Measurements from ENCODE around the gene CCDC200.
"Not testable (repeated sequence)": the region's sequence is repeated elsewhere in the genome, so short reads cannot be mapped to it uniquely, and the experiment has no call there.

CCDC200 gene

GRCh38 chr17:43193251-43193650 lies 35.2 kb downstream of the CCDC200 start:
- Histone ChIP-seq H3K4me1 (ENCODE audit: control insufficient read depth, insufficient read depth, low read length) (no peaks in the 10 kb centered on the region), H3K4me3 (ENCODE audit: insufficient read depth, low read depth, low read length) (no peak overlapping the region), H3K27me3 (ENCODE audit: control insufficient read depth, insufficient read depth, low read length, poor library complexity, severe bottlenecking) (no peaks in the 10 kb centered on the region), H3K27ac (ENCODE audit: insufficient read depth, low read depth, low read length, poor library complexity, severe bottlenecking) (no peak overlapping the region), H3K36me3 (ENCODE audit: control insufficient read depth, insufficient read depth, low read length) (peaks cover 53% of the 10 kb centered on the region), H3K9me3 (ENCODE audit: control insufficient read depth, low read length) (no peaks in the 10 kb centered on the region)
- 96 to 98% methylated on average over 5 of the region's 5 CpGs for WGBS, 2 experiments

DNA sequence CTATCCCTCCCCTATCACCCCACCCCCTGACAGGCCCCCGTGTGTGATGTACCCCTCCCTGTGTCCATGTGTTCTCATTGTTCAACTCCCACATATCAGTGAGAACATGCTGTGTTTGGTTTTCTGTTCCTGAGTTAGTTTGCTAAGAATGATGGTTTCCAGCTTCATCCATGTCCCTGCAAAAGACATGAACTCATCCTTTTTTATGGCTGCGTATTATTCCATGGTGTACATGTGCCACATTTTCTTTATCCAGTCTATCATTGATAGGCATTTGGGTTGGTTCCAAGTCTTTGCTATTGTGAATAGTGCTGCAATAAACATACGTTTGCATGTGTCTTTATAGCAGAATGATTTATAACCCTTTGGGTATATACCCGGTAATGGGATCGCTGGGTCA lies 41.8 kb downstream of the CCDC200 start:
- 93 to 95% methylated on average over 4 to 5 of the region's 5 CpGs for WGBS, 2 experiments
- H3K4me3 ChIP-seq (ENCODE audit: insufficient read depth, low read depth, low read length); H3K9me3 ChIP-seq (ENCODE audit: control insufficient read depth, low read length); H3K27me3 ChIP-seq (ENCODE audit: control insufficient read depth, insufficient read depth, low read length, poor library complexity, severe bottlenecking); H3K4me1 ChIP-seq (ENCODE audit: control insufficient read depth, insufficient read depth, low read length); H3K27ac ChIP-seq (ENCODE audit: insufficient read depth, low read depth, low read length, poor library complexity, severe bottlenecking): not testable (repeated sequence)
- peaks cover 36% of the 10 kb centered on the region for H3K36me3 ChIP-seq (ENCODE audit: control insufficient read depth, insufficient read depth, low read length)

- H3K36me3 ChIP-seq (ENCODE audit: control insufficient read depth, insufficient read depth, low read length) = peaks cover 31% of the 10 kb centered on the region
- H3K4me3 ChIP-seq (ENCODE audit: insufficient read depth, low read depth, low read length) = no peak overlapping the region
- no peaks in the 10 kb centered on the region for H3K27me3 ChIP-seq (ENCODE audit: control insufficient read depth, insufficient read depth, low read length, poor library complexity, severe bottlenecking)
- H3K9me3 ChIP-seq (ENCODE audit: control insufficient read depth, low read length) = no peaks in the 10 kb centered on the region
- 91 to 94% methylated on average over 3 of the region's 3 CpGs for WGBS, 2 experiments
- H3K4me1 ChIP-seq (ENCODE audit: control insufficient read depth, insufficient read depth, low read length) = no peaks in the 10 kb centered on the region
- H3K27ac ChIP-seq (ENCODE audit: insufficient read depth, low read depth, low read length, poor library complexity, severe bottlenecking) = no peak overlapping the region
Measured at GRCh38 chr17:43183921-43184320, 44.5 kb downstream of the CCDC200 start.

- Histone ChIP-seq H3K27ac (ENCODE audit: insufficient read depth, low read depth, low read length, poor library complexity, severe bottlenecking) (no peak overlapping the region), H3K4me3 (ENCODE audit: insufficient read depth, low read depth, low read length) (no peak overlapping the region), H3K27me3 (ENCODE audit: control insufficient read depth, insufficient read depth, low read length, poor library complexity, severe bottlenecking) (no peaks in the 10 kb centered on the region), H3K4me1 (ENCODE audit: control insufficient read depth, insufficient read depth, low read length) (peaks cover 6% of the 10 kb centered on the region), H3K9me3 (ENCODE audit: control insufficient read depth, low read length) (no peaks in the 10 kb centered on the region), H3K36me3 (ENCODE audit: control insufficient read depth, insufficient read depth, low read length) (peaks cover 33% of the 10 kb centered on the region)
- WGBS, 2 experiments = 92 to 100% methylated on average over 2 of the region's 2 CpGs
Measured at GRCh38 chr17:43176119-43176570, 52.3 kb downstream of the CCDC200 start.

GRCh38 chr17:43175213-43176118 lies 53.0 kb downstream of the CCDC200 start:
- Histone ChIP-seq H3K27me3 (ENCODE audit: control insufficient read depth, insufficient read depth, low read length, poor library complexity, severe bottlenecking) (no peaks in the 10 kb centered on the region), H3K4me3 (ENCODE audit: insufficient read depth, low read depth, low read length) (no peak overlapping the region), H3K4me1 (ENCODE audit: control insufficient read depth, insufficient read depth, low read length) (peaks cover 6% of the 10 kb centered on the region), H3K9me3 (ENCODE audit: control insufficient read depth, low read length) (no peaks in the 10 kb centered on the region), H3K27ac (ENCODE audit: insufficient read depth, low read depth, low read length, poor library complexity, severe bottlenecking) (no peak overlapping the region), H3K36me3 (ENCODE audit: control insufficient read depth, insufficient read depth, low read length) (peaks cover 29% of the 10 kb centered on the region)
- 95 to 97% methylated on average over 3 to 4 of the region's 4 CpGs for WGBS, 2 experiments

GRCh38 chr17:43171586-43172487 lies 56.6 kb downstream of the CCDC200 start:
- Histone ChIP-seq H3K4me1 (ENCODE audit: control insufficient read depth, insufficient read depth, low read length) (peaks cover 6% of the 10 kb centered on the region), H3K27ac (ENCODE audit: insufficient read depth, low read depth, low read length, poor library complexity, severe bottlenecking) (peak overlapping the region; percentile 75), H3K27me3 (ENCODE audit: control insufficient read depth, insufficient read depth, low read length, poor library complexity, severe bottlenecking) (no peaks in the 10 kb centered on the region), H3K9me3 (ENCODE audit: control insufficient read depth, low read length) (no peaks in the 10 kb centered on the region), H3K36me3 (ENCODE audit: control insufficient read depth, insufficient read depth, low read length) (no peaks in the 10 kb centered on the region), H3K4me3 (ENCODE audit: insufficient read depth, low read depth, low read length) (peak overlapping the region; percentile 67)
- WGBS, 2 experiments = 50 to 51% methylated on average over 12 of the region's 12 CpGs
